HG03469 (cell line): Measurements from ENCODE around the gene JPH2.

Experiments used
- ATAC-seq: cut with Tn5 transposase; IDR thresholded peaks from one replicate; pipeline ENCODE4 v1.9.1; 2021; ENCODE audit warnings: mild to moderate bottlenecking, moderate library complexity, moderate number of reproducible peaks; ENCODE audit not compliant: unreplicated experiment

Gene JPH2

GRCh38 chr20:44065401-44066340, 121.3 kb downstream of the JPH2 start:
- ATAC-seq = no peak

- ATAC-seq = no peak
These were observed 122.2 kb downstream of the JPH2 start for GRCh38 chr20:44064501-44065400.
